ENCODE results near the gene CMPK2. TPM values are rescaled to one million over a fixed set of nuclear protein-coding genes. Genes with fewer than 3 reads are reported as not detected.
"Not testable (repeated sequence)": the region's sequence is repeated elsewhere in the genome, so short reads cannot be mapped to it uniquely, and the experiment has no call there.

The CMPK2 gene
- total RNA-seq, 1 experiment from 2014 or later, result 5.0 TPM

DNA sequence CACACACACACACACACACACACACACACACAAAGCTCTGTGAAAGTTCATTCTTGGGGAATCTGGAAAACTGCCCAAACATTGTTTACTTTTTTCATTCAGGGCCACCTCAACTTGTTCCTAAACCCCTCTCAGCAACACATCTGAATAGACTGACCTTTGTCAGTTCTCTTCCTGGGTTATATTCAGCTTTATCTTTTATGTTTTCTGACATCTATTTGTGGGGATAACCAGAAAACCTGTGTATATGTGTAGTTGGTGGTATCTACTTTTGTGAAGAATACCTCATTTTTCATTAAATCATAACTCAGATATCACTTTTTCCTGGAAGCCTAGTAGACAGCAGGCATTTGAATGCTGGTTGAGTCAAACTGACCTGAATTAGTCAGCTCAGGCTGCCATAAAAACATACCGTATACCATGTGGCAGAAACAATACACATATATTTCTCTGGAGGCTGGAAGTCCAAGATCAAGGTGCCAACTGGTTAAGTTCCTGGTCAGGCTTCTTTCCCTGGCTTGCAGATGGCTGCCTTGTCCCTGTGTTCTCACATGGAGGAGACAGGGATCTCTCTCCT, 40.5 kb upstream of the CMPK2 start:
- H3F3A ChIP-seq (ENCODE audit: low read length, unreplicated experiment), result no peaks in the 10 kb centered on the region
- DNase-seq, result no peak
- no peaks in the 10 kb centered on the region for H4K20me1 ChIP-seq (ENCODE audit: low read length)
- H3K4me3 ChIP-seq (ENCODE audit: low read length), result no peak overlapping the region
- no peaks in the 10 kb centered on the region for H3K27me3 ChIP-seq (ENCODE audit: low read length)
- H3K9me3 ChIP-seq (ENCODE audit: low read length), result no peaks in the 10 kb centered on the region
- BruUV-seq (replicated peaks), result no TSS peak
- H2AFZ ChIP-seq (ENCODE audit: low read length), result no peak overlapping the region
- intact Hi-C loops (cut with micrococcal nuclease), result no loop called here
- POLR2A ChIA-PET (ENCODE audit: unreplicated experiment), result no interaction called here
- CTCF ChIA-PET, result interaction anchor here (1.1 kb wide), 1 partner anchor 16 kb away, joined by 7 read pairs; no protein-coding TSS in a partner anchor
- ATAC-seq, result peak; percentile 51; the same call in 1 of the 2 replicates
- no peak overlapping the region for H3K27ac ChIP-seq (ENCODE audit: low read length)
- no peaks in the 10 kb centered on the region for H3K36me3 ChIP-seq (ENCODE audit: low read depth, low read length)
- H3K4me2 ChIP-seq (ENCODE audit: low read length), result no peak overlapping the region
- no peaks in the 10 kb centered on the region for H3K9me2 ChIP-seq (replicated peaks; ENCODE audit: low read length)
- H3K9ac ChIP-seq (ENCODE audit: low read length), result no peak overlapping the region
- no peaks in the 10 kb centered on the region for H3K79me2 ChIP-seq (ENCODE audit: low read length)
- TF ChIP-seq EZH2 (IDR thresholded peaks at IDR 0.05; ENCODE audit: low read length, unreplicated experiment) (no peak), EZH2phosphoT487 (IDR thresholded peaks at IDR 0.05; ENCODE audit: borderline replicate concordance, low read length) (no peak)
- TF ChIP-seq, protein P1, sequence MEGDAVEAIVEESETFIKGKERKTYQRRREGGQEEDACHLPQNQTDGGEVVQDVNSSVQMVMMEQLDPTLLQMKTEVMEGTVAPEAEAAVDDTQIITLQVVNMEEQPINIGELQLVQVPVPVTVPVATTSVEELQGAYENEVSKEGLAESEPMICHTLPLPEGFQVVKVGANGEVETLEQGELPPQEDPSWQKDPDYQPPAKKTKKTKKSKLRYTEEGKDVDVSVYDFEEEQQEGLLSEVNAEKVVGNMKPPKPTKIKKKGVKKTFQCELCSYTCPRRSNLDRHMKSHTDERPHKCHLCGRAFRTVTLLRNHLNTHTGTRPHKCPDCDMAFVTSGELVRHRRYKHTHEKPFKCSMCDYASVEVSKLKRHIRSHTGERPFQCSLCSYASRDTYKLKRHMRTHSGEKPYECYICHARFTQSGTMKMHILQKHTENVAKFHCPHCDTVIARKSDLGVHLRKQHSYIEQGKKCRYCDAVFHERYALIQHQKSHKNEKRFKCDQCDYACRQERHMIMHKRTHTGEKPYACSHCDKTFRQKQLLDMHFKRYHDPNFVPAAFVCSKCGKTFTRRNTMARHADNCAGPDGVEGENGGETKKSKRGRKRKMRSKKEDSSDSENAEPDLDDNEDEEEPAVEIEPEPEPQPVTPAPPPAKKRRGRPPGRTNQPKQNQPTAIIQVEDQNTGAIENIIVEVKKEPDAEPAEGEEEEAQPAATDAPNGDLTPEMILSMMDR (conservative IDR thresholded peaks at IDR 0.05; ENCODE audit: low read depth, low read length), result no peak
- H3K4me1 ChIP-seq (ENCODE audit: insufficient read depth, low read length), result no peaks in the 10 kb centered on the region

- DNase-seq, result no peak
- H3K27ac ChIP-seq (ENCODE audit: low read length), result no peak overlapping the region
- no peak overlapping the region for H3K9ac ChIP-seq (ENCODE audit: low read length)
- ChIA-PET POLR2A (ENCODE audit: unreplicated experiment) (no interaction called here), CTCF (interaction anchor here (0.7 to 1.1 kb wide), 2 partner anchors 17 to 102 kb away, joined by 3 to 7 read pairs; no protein-coding TSS in a partner anchor)
- H3K4me2 ChIP-seq (ENCODE audit: low read length), result no peak overlapping the region
- no peaks in the 10 kb centered on the region for H3F3A ChIP-seq (ENCODE audit: low read length, unreplicated experiment)
- no peaks in the 10 kb centered on the region for H4K20me1 ChIP-seq (ENCODE audit: low read length)
- no peaks in the 10 kb centered on the region for H3K9me3 ChIP-seq (ENCODE audit: low read length)
- H3K4me3 ChIP-seq (ENCODE audit: low read length), result no peak overlapping the region
- TF ChIP-seq, protein P1 (conservative IDR thresholded peaks at IDR 0.05; ENCODE audit: low read depth, low read length), result no peak
- TF ChIP-seq EZH2phosphoT487 (IDR thresholded peaks at IDR 0.05; ENCODE audit: borderline replicate concordance, low read length) (no peak), EZH2 (IDR thresholded peaks at IDR 0.05; ENCODE audit: low read length, unreplicated experiment) (no peak)
- H3K9me2 ChIP-seq (replicated peaks; ENCODE audit: low read length), result no peaks in the 10 kb centered on the region
- no TSS peak for BruUV-seq (replicated peaks)
- no peaks in the 10 kb centered on the region for H3K4me1 ChIP-seq (ENCODE audit: insufficient read depth, low read length)
- H3K79me2 ChIP-seq (ENCODE audit: low read length), result no peaks in the 10 kb centered on the region
- no peak for ATAC-seq
- intact Hi-C loops (cut with micrococcal nuclease), result no loop called here
- no peak overlapping the region for H2AFZ ChIP-seq (ENCODE audit: low read length)
- H3K27me3 ChIP-seq (ENCODE audit: low read length), result no peaks in the 10 kb centered on the region
- H3K36me3 ChIP-seq (ENCODE audit: low read depth, low read length), result no peaks in the 10 kb centered on the region
Observed at GRCh38 chr2:6905668-6906067, 40.0 kb upstream of the CMPK2 start.

DNA sequence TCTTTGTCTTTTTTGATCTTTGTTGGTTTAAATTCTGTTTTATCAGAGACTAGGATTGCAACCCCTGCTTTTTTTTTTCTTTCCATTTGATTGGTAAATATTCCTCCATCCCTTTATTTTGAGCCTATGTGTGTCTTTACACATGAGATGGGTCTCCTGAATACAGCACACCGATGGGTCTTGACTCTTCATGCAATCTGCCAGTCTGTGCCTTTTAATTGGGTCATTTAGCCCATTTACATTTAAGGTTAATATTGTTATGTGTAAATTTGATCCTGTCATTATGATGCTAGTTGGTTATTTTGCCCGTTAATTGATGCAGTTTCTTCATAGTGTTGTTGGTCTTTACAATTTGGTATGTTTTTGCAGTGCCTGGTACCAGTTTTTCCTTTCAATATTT, 36.9 kb upstream of the CMPK2 start:
- CTCF ChIA-PET, result interaction anchor here (0.6 kb wide), 1 partner anchor 523 kb away, joined by 3 read pairs; no protein-coding TSS in a partner anchor

More for the DNA sequence above, 36.9 kb upstream of the CMPK2 start:
- H3K4me2 ChIP-seq (ENCODE audit: low read length); H4K20me1 ChIP-seq (ENCODE audit: low read length); H3K27me3 ChIP-seq (ENCODE audit: low read length); H3K27ac ChIP-seq (ENCODE audit: low read length); H2AFZ ChIP-seq (ENCODE audit: low read length); H3K36me3 ChIP-seq (ENCODE audit: low read depth, low read length); POLR2A ChIA-PET (ENCODE audit: unreplicated experiment); H3K9me3 ChIP-seq (ENCODE audit: low read length); H3K4me3 ChIP-seq (ENCODE audit: low read length); H3F3A ChIP-seq (ENCODE audit: low read length, unreplicated experiment); intact Hi-C loops (cut with micrococcal nuclease); H3K9me2 ChIP-seq (replicated peaks; ENCODE audit: low read length); H3K9ac ChIP-seq (ENCODE audit: low read length); DNase-seq; BruUV-seq (replicated peaks); ATAC-seq; H3K79me2 ChIP-seq (ENCODE audit: low read length); H3K4me1 ChIP-seq (ENCODE audit: insufficient read depth, low read length): not testable (repeated sequence)
